Measurements from ENCODE around the gene CTDSPL. TPM values are rescaled to one million over a fixed set of nuclear protein-coding genes. Genes with fewer than 3 reads are reported as not detected.
A peak's percentile ranks its signal among the peaks of the same experiment; 100 is the strongest.

The CTDSPL gene
- total and polyA plus RNA-seq, 2 of the 13 experiments (the other 11 are each of a cell fraction or from before 2014, with no cell fraction given), result 26.1 to 142 TPM

DNA sequence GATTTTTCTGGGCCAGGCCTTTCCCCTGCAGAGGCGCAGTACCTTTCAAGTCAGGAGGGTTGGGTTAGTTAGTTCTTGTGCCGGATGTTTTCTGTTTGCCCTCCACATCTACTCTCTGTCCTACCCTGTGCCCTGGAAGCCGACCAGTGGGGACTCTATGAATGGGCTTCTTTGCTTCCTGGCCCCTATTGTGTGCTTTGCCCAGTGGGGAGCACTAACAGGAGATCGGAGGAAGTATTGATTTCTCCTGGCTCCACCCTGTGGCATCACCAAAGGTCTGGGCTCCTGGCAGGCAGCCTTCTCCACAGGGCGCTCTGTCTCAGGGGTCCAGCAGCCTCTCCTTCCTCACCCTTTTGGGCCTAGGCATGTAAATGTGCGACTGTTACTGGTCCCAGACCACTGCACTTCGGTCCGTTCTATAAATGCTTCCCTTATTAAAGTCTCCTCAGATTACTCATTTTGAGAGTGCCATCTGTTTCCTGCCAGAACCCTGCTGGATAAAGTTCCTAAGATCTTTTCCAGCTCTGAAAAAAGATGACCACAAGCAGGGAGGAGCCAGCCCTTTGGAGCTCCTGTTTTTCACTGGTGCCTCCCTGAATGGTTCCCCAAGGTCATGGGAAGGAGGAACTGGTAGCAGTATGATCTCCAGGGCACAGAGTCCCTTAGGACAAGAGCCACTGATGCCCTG, 44.5 kb downstream of the CTDSPL start (continued):
- TF ChIP-seq ZNF572 (CRISPR knock-in tag; IDR thresholded peaks at IDR 0.05) (no peak), ZNF224 (CRISPR knock-in tag; IDR thresholded peaks at IDR 0.05) (no peak)
- TF ChIP-seq, protein P1, sequence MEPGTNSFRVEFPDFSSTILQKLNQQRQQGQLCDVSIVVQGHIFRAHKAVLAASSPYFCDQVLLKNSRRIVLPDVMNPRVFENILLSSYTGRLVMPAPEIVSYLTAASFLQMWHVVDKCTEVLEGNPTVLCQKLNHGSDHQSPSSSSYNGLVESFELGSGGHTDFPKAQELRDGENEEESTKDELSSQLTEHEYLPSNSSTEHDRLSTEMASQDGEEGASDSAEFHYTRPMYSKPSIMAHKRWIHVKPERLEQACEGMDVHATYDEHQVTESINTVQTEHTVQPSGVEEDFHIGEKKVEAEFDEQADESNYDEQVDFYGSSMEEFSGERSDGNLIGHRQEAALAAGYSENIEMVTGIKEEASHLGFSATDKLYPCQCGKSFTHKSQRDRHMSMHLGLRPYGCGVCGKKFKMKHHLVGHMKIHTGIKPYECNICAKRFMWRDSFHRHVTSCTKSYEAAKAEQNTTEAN (CRISPR knock-in tag; conservative IDR thresholded peaks at IDR 0.05), result peak; percentile 74; the same call in 1 of the 2 replicates
- TF ChIP-seq, protein P2, sequence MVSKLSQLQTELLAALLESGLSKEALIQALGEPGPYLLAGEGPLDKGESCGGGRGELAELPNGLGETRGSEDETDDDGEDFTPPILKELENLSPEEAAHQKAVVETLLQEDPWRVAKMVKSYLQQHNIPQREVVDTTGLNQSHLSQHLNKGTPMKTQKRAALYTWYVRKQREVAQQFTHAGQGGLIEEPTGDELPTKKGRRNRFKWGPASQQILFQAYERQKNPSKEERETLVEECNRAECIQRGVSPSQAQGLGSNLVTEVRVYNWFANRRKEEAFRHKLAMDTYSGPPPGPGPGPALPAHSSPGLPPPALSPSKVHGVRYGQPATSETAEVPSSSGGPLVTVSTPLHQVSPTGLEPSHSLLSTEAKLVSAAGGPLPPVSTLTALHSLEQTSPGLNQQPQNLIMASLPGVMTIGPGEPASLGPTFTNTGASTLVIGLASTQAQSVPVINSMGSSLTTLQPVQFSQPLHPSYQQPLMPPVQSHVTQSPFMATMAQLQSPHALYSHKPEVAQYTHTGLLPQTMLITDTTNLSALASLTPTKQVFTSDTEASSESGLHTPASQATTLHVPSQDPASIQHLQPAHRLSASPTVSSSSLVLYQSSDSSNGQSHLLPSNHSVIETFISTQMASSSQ (IDR thresholded peaks at IDR 0.05; ENCODE audit: low read depth), result no peak; the same call in 1 of the 2 replicates
- TF ChIP-seq, protein P2 (CRISPR knock-in tag; IDR thresholded peaks at IDR 0.05; ENCODE audit: borderline replicate concordance), result no peak

DNA sequence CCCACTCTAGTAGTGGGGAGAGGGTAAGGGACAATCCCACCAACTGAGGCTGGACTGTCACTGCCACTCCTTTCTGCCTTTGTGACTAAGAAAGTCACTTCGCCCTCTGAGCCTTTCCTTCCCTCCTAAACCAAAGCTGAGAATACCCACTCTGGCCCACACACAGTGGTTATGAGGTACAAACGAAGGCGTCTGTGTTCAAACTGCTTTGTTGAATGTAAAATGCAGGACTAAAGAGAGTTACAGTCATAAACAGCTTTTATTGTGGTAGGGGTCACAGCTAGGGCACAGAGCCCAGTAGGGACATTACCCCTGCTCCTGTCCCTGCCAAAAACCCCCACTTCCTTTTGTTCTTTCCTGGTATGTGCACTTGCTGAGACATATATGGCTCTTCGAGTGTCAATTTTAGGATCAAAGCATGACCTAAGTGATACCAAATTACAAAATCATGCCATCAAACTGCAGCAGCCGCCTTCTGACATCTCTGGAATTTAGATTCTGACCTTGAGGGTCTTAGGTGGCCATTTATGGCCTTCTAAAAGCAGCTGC, 45.1 kb downstream of the CTDSPL start:
- ATAC-seq (no peak), DNase-seq (ENCODE audit: low spot score) (peak; percentile 84), FAIRE-seq (no peak)
- intact Hi-C loops (cut with micrococcal nuclease; ENCODE audit: unreplicated experiment), result loop anchor here (1.0 to 2.0 kb wide), 3 partner anchors 44 to 94 kb away; no protein-coding TSS in a partner anchor
- no peaks in the 10 kb centered on the region for H3K27me3 ChIP-seq (ENCODE audit: control insufficient read depth in 1 of 2, insufficient read depth in 2 of 2, low read length in 2 of 2)
- ChIA-PET CTCF (ENCODE audit: low intra/inter-chr PET ratio, low total read pairs) (no interaction called here), POLR2A (interaction anchor here (1.2 to 6.9 kb wide), 10 partner anchors 10 to 97 kb away, joined by 3 to 72 read pairs (median 5); no protein-coding TSS in a partner anchor)
- peaks cover 2 to 3% of the 10 kb centered on the region in 2 experiments; a peak in 3 of 5 replicates for H3K36me3 ChIP-seq (replicated peaks in 1 of 2; ENCODE audit: control insufficient read depth in 1 of 2, insufficient read depth in 2 of 2, low read length in 2 of 2)
- peak overlapping the region in 1 of 3 experiments; percentile 31; a peak in 1 of 6 replicates for H3K4me3 ChIP-seq (replicated peaks in 1 of 3; ENCODE audit: insufficient read depth in 1 of 3, low read depth in 2 of 3, low read length in 3 of 3)
- no TSS peak for BruUV-seq (replicated peaks)
- in situ Hi-C loops (cut with HindIII; ENCODE audit: extremely low pct_ligation_motif_present, low pct_unique_long_range_greater_than_20kb), result no loop called here
- 41% methylated on average over 5 of the region's 5 CpGs for WGBS (ENCODE audit: low lambda C conversion rate)
- H3K4me1 ChIP-seq (ENCODE audit: insufficient read depth, low read length), result peaks cover 100% of the 10 kb centered on the region
- no peaks in the 10 kb centered on the region for H4K20me1 ChIP-seq (ENCODE audit: insufficient read depth, low read length)
- peak overlapping the region; percentile 88 for H3K27ac ChIP-seq (ENCODE audit: extremely low read length, insufficient read depth, low read length)
- H2AFZ ChIP-seq (ENCODE audit: low read length), result no peak overlapping the region
- H3K4me2 ChIP-seq (ENCODE audit: low read depth, low read length), result peak overlapping the region; percentile 68
- peaks cover 63% of the 10 kb centered on the region for H3K79me2 ChIP-seq (ENCODE audit: insufficient read depth, low read length)
- no peaks in the 10 kb centered on the region for H3K9me3 ChIP-seq (ENCODE audit: low read length)
- peak overlapping the region; percentile 72 for H3K9ac ChIP-seq (ENCODE audit: insufficient read depth, low read depth, low read length)
- TF ChIP-seq RXRB (CRISPR knock-in tag; IDR thresholded peaks at IDR 0.05; ENCODE audit: borderline replicate concordance) (peak; percentile 12; the same call in 1 of the 2 replicates), ZSCAN22 (CRISPR knock-in tag; IDR thresholded peaks at IDR 0.05) (no peak), ZNF326 (CRISPR knock-in tag; IDR thresholded peaks at IDR 0.05; ENCODE audit: borderline replicate concordance) (no peak), SP5 (CRISPR knock-in tag; IDR thresholded peaks at IDR 0.05; ENCODE audit: borderline replicate concordance, low read depth) (0 out of 2 replicates have a peak, but pooled peaks have one; percentile 19), CREM (IDR thresholded peaks at IDR 0.05) (peak; percentile 34; the same call in 1 of the 2 replicates), CREM (CRISPR knock-in tag; IDR thresholded peaks at IDR 0.05) (no peak), POLR2A (IDR thresholded peaks at IDR 0.05; ENCODE audit: insufficient read depth in 1 of 2, low read depth in 2 of 2, low read length in 2 of 2) (0 out of 4 replicates have a peak, but pooled peaks of 1 of the 2 experiments have one; percentile 9), MED1 (CRISPR knock-in tag; IDR thresholded peaks at IDR 0.05) (peak; percentile 64), EP300 (IDR thresholded peaks at IDR 0.05; ENCODE audit: low read depth in 2 of 2, low read length in 2 of 2) (peak in 1 of 2 experiments; percentile 67; a peak in 2 of 4 replicates), EP300 (CRISPR knock-in tag; IDR thresholded peaks at IDR 0.05; ENCODE audit: borderline replicate concordance) (peak; percentile 66; the same call in 1 of the 2 replicates), KDM5A (IDR thresholded peaks at IDR 0.05; ENCODE audit: borderline replicate concordance, low read length) (no peak)

All from HepG2 (cell line).